DMS79 (cell line): ENCODE data around the gene GSK3B.

Experiments
- DNase-seq: peaks from one replicate; lab custom pipeline; 2025; lab: John Stamatoyannopoulos, UW

Gene GSK3B

GRCh38 chr3:119779731-119780383, 314.4 kb downstream of the GSK3B start:
- DNase-seq, result no peak

GRCh38 chr3:119778811-119779210, 315.4 kb downstream of the GSK3B start:
- DNase-seq, result no peak

GRCh38 chr3:119778176-119778575, 316.1 kb downstream of the GSK3B start:
- DNase-seq, result no peak

GRCh38 chr3:119776304-119776703, 317.9 kb downstream of the GSK3B start:
- DNase-seq, result no peak

GRCh38 chr3:119774444-119774843, 319.8 kb downstream of the GSK3B start:
- no peak for DNase-seq
